SK-N-SH (cell line): ENCODE data around the gene ST3GAL6. TPM values are rescaled to one million over a fixed set of nuclear protein-coding genes. Genes with fewer than 3 reads are reported as not detected.

Source experiments
- CTCF ChIA-PET: fragments of 300-600, 350-600 bp; formaldehyde crosslinking; extraction: SDS; loops from one replicate; lab custom pipeline; 2021; lab: Yijun Ruan, JAX
- POLR2A ChIA-PET: fragments of 350-600 bp; sonication (Branson Sonifier 250); formaldehyde crosslinking; extraction: SDS; loops from one replicate; lab custom pipeline; 2020; ENCODE audit warnings: antibody characterized with exemption, inconsistent platforms; lab: Yijun Ruan, JAX
- DNase-seq: peaks from one replicate; pipeline ENCODE4 v3.0.0; 2012
- H2AFZ ChIP-seq: fragments of 200-600 bp; sonication (generic); 2 replicates; pipeline ENCODE4 v1.8.1; 2016; ENCODE audit warnings: antibody characterized with exemption, mild to moderate bottlenecking, low read depth
- H3F3A ChIP-seq: fragments of 200-600 bp; sonication (generic); replicated peaks from 2 replicates; pipeline ENCODE3; 2016; ENCODE audit warnings: antibody characterized with exemption, mild to moderate bottlenecking; ENCODE audit not compliant: insufficient read depth
- H3K27ac ChIP-seq, 2 experiments: fragments of 200-500 bp in 1 of 2; fragments of 200-600 bp in 1 of 2; sonication (Bioruptor generic) in 1 of 2; sonication (generic), shearing (Covaris generic) in 1 of 2; 2 replicates each; pipeline versions ENCODE4 v1.5.1 to v1.6.1; 2014 to 2016; ENCODE audit warnings: low read depth in 2 of 2, inconsistent platforms in 1 of 2, low read length in 1 of 2, mild to moderate bottlenecking in 1 of 2, mixed read lengths in 1 of 2
- H3K27me3 ChIP-seq: fragments of 200-600 bp; sonication (generic), shearing (Covaris generic); 2 replicates; pipeline ENCODE4 v1.6.1; 2016; ENCODE audit warnings: mixed run types; ENCODE audit not compliant: insufficient read depth
- H3K36me3 ChIP-seq, 2 experiments: fragments of 200-500 bp in 1 of 2; fragments of 200-600 bp in 1 of 2; sonication (Bioruptor generic) in 1 of 2; sonication (generic) in 1 of 2; replicated peaks in 1 of 2; 2 replicates each; pipeline versions ENCODE3 to v1.5.1; 2014 to 2016; ENCODE audit warnings: low read length in 1 of 2, mild to moderate bottlenecking in 1 of 2; ENCODE audit not compliant: insufficient read depth in 2 of 2, control insufficient read depth in 1 of 2
- H3K4me1 ChIP-seq, 2 experiments: fragments of 200-500 bp in 1 of 2; fragments of 200-600 bp in 1 of 2; sonication (Bioruptor generic) in 1 of 2; sonication (generic), shearing (Covaris generic) in 1 of 2; 2 replicates each; pipeline versions ENCODE4 v1.5.1 to v1.6.1; 2014 to 2016; ENCODE audit warnings: low read depth in 1 of 2, low read length in 1 of 2, mixed run types in 1 of 2; ENCODE audit not compliant: insufficient read depth in 2 of 2, control insufficient read depth in 1 of 2
- H3K4me2 ChIP-seq: fragments of 200-600 bp; sonication (generic), shearing (Covaris generic); 2 replicates; pipeline ENCODE4 v1.6.1; 2017; ENCODE audit warnings: mixed run types
- H3K4me3 ChIP-seq, 2 experiments: fragments of 200-500 bp in 1 of 2; fragments of 200-600 bp in 1 of 2; sonication (Bioruptor generic) in 1 of 2; sonication (generic), shearing (Covaris generic) in 1 of 2; 2 replicates each; pipeline versions ENCODE4 v1.5.1 to v1.8.1; 2014 to 2016; ENCODE audit warnings: low read depth in 2 of 2, inconsistent platforms in 1 of 2, low read length in 1 of 2, mild to moderate bottlenecking in 1 of 2, mixed read lengths in 1 of 2, moderate library complexity in 1 of 2
- H3K79me2 ChIP-seq: fragments of 200-600 bp; sonication (generic); 2 replicates; pipeline ENCODE4 v1.8.1; 2017; ENCODE audit warnings: mild to moderate bottlenecking; ENCODE audit not compliant: insufficient read depth
- H3K9ac ChIP-seq: fragments of 200-600 bp; sonication (generic); 2 replicates; pipeline ENCODE4 v1.6.1; 2017; ENCODE audit warnings: mixed run types
- H3K9me2 ChIP-seq: fragments of 200-600 bp; sonication (generic); 2 replicates; pipeline ENCODE4 v1.6.1; 2017; ENCODE audit warnings: mixed run types
- H3K9me3 ChIP-seq: fragments of 200-600 bp; sonication (generic); 2 replicates; pipeline ENCODE4 v1.6.1; 2017; ENCODE audit warnings: mixed run types, mild to moderate bottlenecking, moderate library complexity
- H4K20me1 ChIP-seq: fragments of 200-600 bp; sonication (generic); 2 replicates; pipeline ENCODE4 v1.6.1; 2017; ENCODE audit warnings: mild to moderate bottlenecking, mixed run types; ENCODE audit not compliant: insufficient read depth
- FOSL2 ChIP-seq: IDR thresholded peaks from 2 replicates; pipeline ENCODE4 v1.4.0; 2012; ENCODE audit warnings: low read depth, mild to moderate bottlenecking, moderate library complexity, borderline replicate concordance
- GATA2 ChIP-seq: sonication (generic); formaldehyde crosslinking; IDR thresholded peaks from 2 replicates; pipeline ENCODE4 v1.5.0; 2020; ENCODE audit warnings: mild to moderate bottlenecking, missing genetic modification reagents
- JUND ChIP-seq: IDR thresholded peaks from 2 replicates; pipeline ENCODE4 v1.4.0; 2012
- RXRA ChIP-seq: IDR thresholded peaks from 2 replicates; pipeline ENCODE4 v1.4.0; 2012; ENCODE audit warnings: low read depth, mild to moderate bottlenecking, borderline replicate concordance
- YY1 ChIP-seq: IDR thresholded peaks from 2 replicates; pipeline ENCODE4 v1.4.0; 2012; ENCODE audit warnings: low read depth, mild to moderate bottlenecking
- WGBS: methylation state at CpG from one replicate; pipeline ENCODE4 v1.1.6; 2017; ENCODE audit warnings: low lambda C conversion rate; 5-methylcytosine and 5-hydroxymethylcytosine counted together
- polyA plus RNA-seq, 3 experiments: library from polyadenylated mRNA; depleted of rRNA; stranded (reverse); fragments of >200 nt; gene quantifications; 2 replicates each; pipeline ENCODE4 v1.2.3, GENCODE V29; 2012
- TF ChIP-seq, protein P1 (sequence below): IDR thresholded peaks from 2 replicates; pipeline ENCODE4; 2012
- TF ChIP-seq, protein P2 (sequence below): IDR thresholded peaks from 2 replicates; pipeline ENCODE4 v1.4.0; 2012; ENCODE audit warnings: low read depth, borderline replicate concordance
- TF ChIP-seq, protein P3 (sequence below): IDR thresholded peaks from 2 replicates; pipeline ENCODE4 v1.4.0; 2012; ENCODE audit warnings: low read depth, borderline replicate concordance

ST3GAL6 gene
- polyA plus RNA-seq, 1 of the 3 experiments (the other 2 are of a cell fraction) = 16.3 TPM

DNA sequence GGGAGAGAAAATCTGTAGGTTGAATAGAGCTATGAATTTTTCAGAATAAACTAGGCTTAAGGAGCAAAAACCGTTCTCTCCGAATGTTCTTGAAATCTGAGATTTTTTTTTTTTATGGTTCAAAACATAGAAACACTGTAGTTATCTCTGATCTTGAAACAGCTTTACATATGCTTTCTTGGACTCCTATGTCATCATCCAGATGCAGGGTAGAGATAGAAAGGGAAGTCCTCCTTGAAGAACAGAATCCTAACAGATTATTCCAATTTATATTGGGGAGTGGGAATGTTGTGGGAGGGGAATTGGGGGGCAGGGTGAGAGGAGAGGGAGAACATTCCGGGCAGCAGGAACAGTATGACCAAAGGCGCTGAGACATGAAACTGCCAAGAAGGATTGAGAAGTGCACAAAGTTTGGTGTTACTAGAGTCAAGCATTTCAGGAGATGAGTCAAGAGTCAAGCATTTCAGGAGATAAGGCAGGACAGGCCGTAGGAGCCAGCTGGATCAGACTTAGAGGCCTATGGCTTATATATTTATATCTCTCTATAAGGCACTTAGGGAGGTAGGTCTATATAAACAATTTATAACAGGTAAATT, 21.9 kb upstream of the ST3GAL6 start:
- Histone ChIP-seq H3K36me3 (peaks cover 0 to 3% of the 10 kb centered on the region in 2 experiments), H3F3A (no peaks in the 10 kb centered on the region), H3K79me2 (peaks cover 78% of the 10 kb centered on the region), H3K27me3 (no peaks in the 10 kb centered on the region), H3K4me1 (peaks cover 7 to 25% of the 10 kb centered on the region in 2 experiments; a peak in 3 of 4 replicates), H3K9me3 (no peaks in the 10 kb centered on the region), H2AFZ (no peak overlapping the region), H3K4me2 (no peak overlapping the region), H3K9me2 (no peaks in the 10 kb centered on the region), H4K20me1 (no peaks in the 10 kb centered on the region), H3K27ac (peak overlapping the region; percentile 7 to 12; a peak in 2 of 4 replicates), H3K9ac (no peak overlapping the region), H3K4me3 (no peak overlapping the region)
- 56% methylated on average over 5 of the region's 5 CpGs for WGBS
- ChIA-PET CTCF (interaction anchor here (1.3 to 2.1 kb wide), 2 partner anchors 9 to 143 kb away, joined by 3 to 10 read pairs; no protein-coding TSS in a partner anchor), POLR2A (interaction anchor here (0.6 kb wide), 1 partner anchor 15 kb away, joined by 3 read pairs; no protein-coding TSS in a partner anchor)
- TF ChIP-seq FOSL2 (peak; percentile 37; the same call in 1 of the 2 replicates), JUND (peak; percentile 44; the same call in 1 of the 2 replicates)
- TF ChIP-seq, protein P1, sequence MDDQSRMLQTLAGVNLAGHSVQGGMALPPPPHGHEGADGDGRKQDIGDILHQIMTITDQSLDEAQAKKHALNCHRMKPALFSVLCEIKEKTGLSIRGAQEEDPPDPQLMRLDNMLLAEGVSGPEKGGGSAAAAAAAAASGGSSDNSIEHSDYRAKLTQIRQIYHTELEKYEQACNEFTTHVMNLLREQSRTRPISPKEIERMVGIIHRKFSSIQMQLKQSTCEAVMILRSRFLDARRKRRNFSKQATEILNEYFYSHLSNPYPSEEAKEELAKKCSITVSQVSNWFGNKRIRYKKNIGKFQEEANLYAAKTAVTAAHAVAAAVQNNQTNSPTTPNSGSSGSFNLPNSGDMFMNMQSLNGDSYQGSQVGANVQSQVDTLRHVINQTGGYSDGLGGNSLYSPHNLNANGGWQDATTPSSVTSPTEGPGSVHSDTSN = peak; percentile 51
- TF ChIP-seq, protein P2, sequence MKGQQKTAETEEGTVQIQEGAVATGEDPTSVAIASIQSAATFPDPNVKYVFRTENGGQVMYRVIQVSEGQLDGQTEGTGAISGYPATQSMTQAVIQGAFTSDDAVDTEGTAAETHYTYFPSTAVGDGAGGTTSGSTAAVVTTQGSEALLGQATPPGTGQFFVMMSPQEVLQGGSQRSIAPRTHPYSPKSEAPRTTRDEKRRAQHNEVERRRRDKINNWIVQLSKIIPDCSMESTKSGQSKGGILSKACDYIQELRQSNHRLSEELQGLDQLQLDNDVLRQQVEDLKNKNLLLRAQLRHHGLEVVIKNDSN = no peak
- DNase-seq = no peak

DNA sequence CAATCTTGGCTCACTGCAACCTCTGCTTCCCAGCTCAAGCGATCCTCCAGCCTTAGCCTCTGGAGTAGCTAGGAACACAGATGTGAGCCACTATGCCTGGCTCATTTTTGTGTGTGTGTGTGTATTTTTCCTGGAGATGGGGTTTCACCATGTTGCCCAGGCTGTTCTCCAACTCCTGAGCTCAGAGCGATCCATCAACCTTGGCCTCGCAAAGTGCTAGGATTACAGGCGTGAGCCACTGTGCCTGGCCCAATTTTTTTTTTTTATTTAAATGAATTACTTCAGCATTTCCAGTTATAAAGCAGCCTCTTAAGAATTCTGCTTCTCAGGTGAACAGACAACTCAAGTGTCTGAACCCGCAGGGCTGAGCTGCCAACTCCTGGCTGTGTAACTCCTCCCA, 20.1 kb upstream of the ST3GAL6 start:
- 85% methylated on average over 5 of the region's 5 CpGs for WGBS
- ChIA-PET CTCF (no interaction called here), POLR2A (no interaction called here)
- DNase-seq = no peak
- H3K9me2 ChIP-seq = no peaks in the 10 kb centered on the region
- no peak overlapping the region for H3K4me2 ChIP-seq
- TF ChIP-seq GATA2 (no peak), YY1 (no peak), RXRA (no peak)
- TF ChIP-seq, protein P1 = no peak
- TF ChIP-seq, protein P3, sequence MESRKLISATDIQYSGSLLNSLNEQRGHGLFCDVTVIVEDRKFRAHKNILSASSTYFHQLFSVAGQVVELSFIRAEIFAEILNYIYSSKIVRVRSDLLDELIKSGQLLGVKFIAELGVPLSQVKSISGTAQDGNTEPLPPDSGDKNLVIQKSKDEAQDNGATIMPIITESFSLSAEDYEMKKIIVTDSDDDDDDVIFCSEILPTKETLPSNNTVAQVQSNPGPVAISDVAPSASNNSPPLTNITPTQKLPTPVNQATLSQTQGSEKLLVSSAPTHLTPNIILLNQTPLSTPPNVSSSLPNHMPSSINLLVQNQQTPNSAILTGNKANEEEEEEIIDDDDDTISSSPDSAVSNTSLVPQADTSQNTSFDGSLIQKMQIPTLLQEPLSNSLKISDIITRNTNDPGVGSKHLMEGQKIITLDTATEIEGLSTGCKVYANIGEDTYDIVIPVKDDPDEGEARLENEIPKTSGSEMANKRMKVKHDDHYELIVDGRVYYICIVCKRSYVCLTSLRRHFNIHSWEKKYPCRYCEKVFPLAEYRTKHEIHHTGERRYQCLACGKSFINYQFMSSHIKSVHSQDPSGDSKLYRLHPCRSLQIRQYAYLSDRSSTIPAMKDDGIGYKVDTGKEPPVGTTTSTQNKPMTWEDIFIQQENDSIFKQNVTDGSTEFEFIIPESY = no peak
- no peaks in the 10 kb centered on the region for H3K27me3 ChIP-seq
- no peaks in the 10 kb centered on the region for H3K9me3 ChIP-seq
- H3K79me2 ChIP-seq = peaks cover 80% of the 10 kb centered on the region
- no peaks in the 10 kb centered on the region for H4K20me1 ChIP-seq
- H3K36me3 ChIP-seq = peaks cover 2 to 3% of the 10 kb centered on the region in 2 experiments
- H3K4me1 ChIP-seq = peaks cover 7 to 20% of the 10 kb centered on the region in 2 experiments; a peak in 3 of 4 replicates
- no peak overlapping the region for H3K27ac ChIP-seq
- no peak overlapping the region for H2AFZ ChIP-seq
- H3F3A ChIP-seq = no peaks in the 10 kb centered on the region
- no peak overlapping the region for H3K4me3 ChIP-seq
- no peak overlapping the region for H3K9ac ChIP-seq
